A549 (cell line): Measurements from ENCODE around the gene VAT1L. TPM values are rescaled to one million over a fixed set of nuclear protein-coding genes. Genes with fewer than 3 reads are reported as not detected.

Experiments
- ATAC-seq, 2 experiments: fragments of 200-7000 bp in 1 of 2; fragments of >200 bp in 1 of 2; cut with Nextera tagmentation in 1 of 2; cut with Tn5 transposase in 1 of 2; 3 replicates each; pipeline versions ENCODE4 v1.8.0 to v1.9.1; 2018 to 2020; ENCODE audit warnings: mild to moderate bottlenecking in 1 of 2, moderate library complexity in 1 of 2
- CTCF ChIA-PET: fragments of 300-600 bp; sonication (Branson Sonifier 250); formaldehyde crosslinking; extraction: SDS; loops from one replicate; lab custom pipeline; 2021; ENCODE audit warnings: antibody characterized with exemption, inconsistent platforms; lab: Yijun Ruan, JAX
- POLR2A ChIA-PET: fragments of 350-600 bp; formaldehyde crosslinking; extraction: SDS; loops from one replicate; lab custom pipeline; 2021; ENCODE audit warnings: antibody characterized with exemption, inconsistent platforms; lab: Yijun Ruan, JAX
- DNase-seq, 2 experiments: peaks; one replicate each; pipeline versions ENCODE4 v3.0.0 to v3.0.0-alpha.2; 2011 to 2016; ENCODE audit warnings: low read depth in 1 of 2, low spot score in 1 of 2
- FAIRE-seq: peaks from 2 replicates; lab custom pipeline; 2011; peaks lifted over from hg19 to GRCh38; lab: Jason Lieb, UNC
- H3K27ac ChIP-seq, 2 experiments: fragments of >200 bp; sonication (Bioruptor Twin); formaldehyde crosslinking; 3 replicates each; pipeline ENCODE4 v1.5.1; 2016 to 2017
- H3K4me1 ChIP-seq: fragments of >200 bp; sonication (Bioruptor Twin); formaldehyde crosslinking; 3 replicates; pipeline ENCODE4 v1.6.1; 2016
- H3K4me2 ChIP-seq: fragments of >200 bp; sonication (Bioruptor Twin); formaldehyde crosslinking; 3 replicates; pipeline ENCODE4 v1.6.1; 2016
- H3K4me3 ChIP-seq: fragments of >200 bp; sonication (Bioruptor Twin); formaldehyde crosslinking; 3 replicates; pipeline ENCODE4 v1.5.1; 2016
- H3K9me3 ChIP-seq: fragments of >200 bp; sonication (Bioruptor Twin); formaldehyde crosslinking; 3 replicates; pipeline ENCODE4 v1.6.1; 2016
- BCL3 ChIP-seq: fragments of >200 bp; sonication (Bioruptor Twin); formaldehyde crosslinking; IDR thresholded peaks from 3 replicates; pipeline ENCODE4 v1.6.1; 2016
- BHLHE40 ChIP-seq: IDR thresholded peaks from 2 replicates; pipeline ENCODE4 v1.6.1; 2012; ENCODE audit warnings: low read depth, low read length, inconsistent platforms
- CBX8 ChIP-seq: fragments of 200-600 bp; sonication (generic); IDR thresholded peaks from 2 replicates; pipeline ENCODE4 v1.6.1; 2016
- CEBPB ChIP-seq, 2 experiments: fragments of >200 bp in 1 of 2; sonication (Bioruptor Twin) in 1 of 2; formaldehyde crosslinking in 1 of 2; IDR thresholded peaks; 2 replicates each; pipeline ENCODE4 v1.6.1; 2012 to 2016
- EHMT2 ChIP-seq: fragments of 200-600 bp; sonication (generic); IDR thresholded peaks from 2 replicates; pipeline ENCODE4 v1.6.1; 2016; ENCODE audit warnings: antibody characterized with exemption, low read depth, mild to moderate bottlenecking, moderate library complexity
- EP300 ChIP-seq, 2 experiments: fragments of >200 bp; sonication (Bioruptor Twin); formaldehyde crosslinking; IDR thresholded peaks; 2 replicates in 1 of 2; 3 replicates in 1 of 2; pipeline ENCODE4 v1.6.1; 2016 to 2017
- ESRRA ChIP-seq: fragments of 150-350 bp; IDR thresholded peaks from 2 replicates; pipeline ENCODE4 v1.6.1; 2014; ENCODE audit warnings: mild to moderate bottlenecking, low read length, borderline replicate concordance
- FOSB ChIP-seq: fragments of 250-450 bp; sonication (Bioruptor Pico); IDR thresholded peaks from 2 replicates; pipeline ENCODE4 v1.5.0; 2020; ENCODE audit warnings: mild to moderate bottlenecking, moderate library complexity
- FOXS1 ChIP-seq: fragments of 250-450 bp; sonication (Bioruptor Pico); IDR thresholded peaks from 2 replicates; pipeline ENCODE4 v1.5.0; 2020; ENCODE audit warnings: mild to moderate bottlenecking, moderate library complexity
- GATA3 ChIP-seq: IDR thresholded peaks from 2 replicates; pipeline ENCODE4 v1.6.1; 2012; ENCODE audit warnings: borderline replicate concordance
- HOXB5 ChIP-seq: fragments of 250-450 bp; sonication (Bioruptor Pico); IDR thresholded peaks from 2 replicates; pipeline ENCODE4 v1.5.0; 2020; ENCODE audit warnings: mild to moderate bottlenecking, moderate library complexity
- KDM5A ChIP-seq: fragments of 200-600 bp; sonication (generic); IDR thresholded peaks from 2 replicates; pipeline ENCODE4 v1.6.1; 2016; ENCODE audit warnings: antibody characterized with exemption, mild to moderate bottlenecking
- MAFK ChIP-seq: fragments of 450-650 bp; IDR thresholded peaks from 2 replicates; pipeline ENCODE4 v1.6.1; 2014; ENCODE audit not compliant: partially characterized antibody
- MAX ChIP-seq: IDR thresholded peaks from 2 replicates; pipeline ENCODE4 v1.6.1; 2012
- MAZ ChIP-seq: fragments of 150-350 bp; IDR thresholded peaks from 2 replicates; pipeline ENCODE4 v1.6.1; 2014; ENCODE audit warnings: antibody characterized with exemption, low read depth, low read length, borderline replicate concordance
- NFE2L2 ChIP-seq: fragments of 150-350 bp; conservative IDR thresholded peaks from 2 replicates; pipeline ENCODE4 v1.6.1; 2014; ENCODE audit warnings: low read length
- NR3C1 ChIP-seq: fragments of >200 bp; sonication (Bioruptor Twin); formaldehyde crosslinking; IDR thresholded peaks from 3 replicates; pipeline ENCODE4 v1.6.1; 2017
- PBX3 ChIP-seq: IDR thresholded peaks from 2 replicates; pipeline ENCODE4 v1.6.1; 2012
- PHF8 ChIP-seq: fragments of 200-600 bp; sonication (generic); IDR thresholded peaks from 2 replicates; pipeline ENCODE4 v1.6.1; 2016; ENCODE audit warnings: low read depth, mild to moderate bottlenecking, antibody characterized with exemption, moderate library complexity, borderline replicate concordance
- POLR2A ChIP-seq: IDR thresholded peaks from 2 replicates; pipeline ENCODE4 v1.6.1; 2012; ENCODE audit warnings: mild to moderate bottlenecking, low read length
- POLR2AphosphoS2 ChIP-seq: conservative IDR thresholded peaks from 2 replicates; pipeline ENCODE4 v1.6.1; 2012; ENCODE audit warnings: low read length, improper control_type of control experiment, inconsistent platforms
- RAD21 ChIP-seq, 2 experiments: fragments of >200 bp in 1 of 2; sonication (Bioruptor Twin) in 1 of 2; formaldehyde crosslinking in 1 of 2; IDR thresholded peaks in 1 of 2; conservative IDR thresholded peaks in 1 of 2; 2 replicates in 1 of 2; 3 replicates in 1 of 2; pipeline ENCODE4 v1.6.1; 2012 to 2018; ENCODE audit warnings: inconsistent platforms in 1 of 2
- RCOR1 ChIP-seq: fragments of 150-350 bp; IDR thresholded peaks from 2 replicates; pipeline ENCODE4 v1.6.1; 2014; ENCODE audit warnings: antibody characterized with exemption, low read length, low read depth
- SMC3 ChIP-seq: fragments of >200 bp; sonication (Bioruptor Twin); formaldehyde crosslinking; IDR thresholded peaks from 3 replicates; pipeline ENCODE4 v1.6.1; 2018; ENCODE audit warnings: inconsistent platforms
- TFCP2L1 ChIP-seq: fragments of 250-450 bp; sonication (Bioruptor Pico); IDR thresholded peaks from 2 replicates; pipeline ENCODE4 v1.5.0; 2021; ENCODE audit warnings: mild to moderate bottlenecking
- ZFP36 ChIP-seq: fragments of 450-650 bp; IDR thresholded peaks from 2 replicates; pipeline ENCODE4 v1.6.1; 2014; ENCODE audit warnings: borderline replicate concordance; ENCODE audit not compliant: partially characterized antibody
- ZSCAN20 ChIP-seq: fragments of 250-450 bp; sonication (Bioruptor Pico); IDR thresholded peaks from 2 replicates; pipeline ENCODE4 v1.8.0; 2022; ENCODE audit warnings: mild to moderate bottlenecking, moderate library complexity
- WGBS: methylation state at CpG from one replicate; pipeline ENCODE4 v1.1.6; 2017; ENCODE audit errors: missing lambda C conversion rate; 5-methylcytosine and 5-hydroxymethylcytosine counted together
- polyA plus RNA-seq, 4 experiments: library from polyadenylated mRNA; depleted of rRNA in 3 of 4; stranded (reverse); fragments of >200 nt; fragmentation: RNase III in 1 of 4; extraction: RNeasy Plus Mini Kit Qiagen cat#74134 plus additional on column Dnase treatment in 1 of 4; gene quantifications; 2 replicates in 3 of 4; 3 replicates in 1 of 4; pipeline ENCODE4 v1.2.3, GENCODE V29; 2011 to 2017
- TF ChIP-seq, protein P1 (sequence below): fragments of 450-650 bp; IDR thresholded peaks from 2 replicates; pipeline ENCODE4 v1.6.1; 2014; ENCODE audit warnings: antibody characterized with exemption
- TF ChIP-seq, protein P2 (sequence below): fragments of >200 bp; sonication (Bioruptor Twin); formaldehyde crosslinking; IDR thresholded peaks from 2 replicates; pipeline ENCODE4 v1.6.1; 2016
- TF ChIP-seq, protein P3 (sequence below): IDR thresholded peaks from 2 replicates; pipeline ENCODE4 v1.6.1; 2012; ENCODE audit warnings: low read depth, borderline replicate concordance
- TF ChIP-seq, protein P4 (sequence below): fragments of 250-450 bp; sonication (Bioruptor Pico); IDR thresholded peaks from 2 replicates; pipeline ENCODE4 v1.5.0; 2021; ENCODE audit warnings: mild to moderate bottlenecking, moderate library complexity, borderline replicate concordance

The VAT1L gene
- polyA plus RNA-seq, 2 of the 4 experiments (the other 2 are of a cell fraction), result not detected

DNA sequence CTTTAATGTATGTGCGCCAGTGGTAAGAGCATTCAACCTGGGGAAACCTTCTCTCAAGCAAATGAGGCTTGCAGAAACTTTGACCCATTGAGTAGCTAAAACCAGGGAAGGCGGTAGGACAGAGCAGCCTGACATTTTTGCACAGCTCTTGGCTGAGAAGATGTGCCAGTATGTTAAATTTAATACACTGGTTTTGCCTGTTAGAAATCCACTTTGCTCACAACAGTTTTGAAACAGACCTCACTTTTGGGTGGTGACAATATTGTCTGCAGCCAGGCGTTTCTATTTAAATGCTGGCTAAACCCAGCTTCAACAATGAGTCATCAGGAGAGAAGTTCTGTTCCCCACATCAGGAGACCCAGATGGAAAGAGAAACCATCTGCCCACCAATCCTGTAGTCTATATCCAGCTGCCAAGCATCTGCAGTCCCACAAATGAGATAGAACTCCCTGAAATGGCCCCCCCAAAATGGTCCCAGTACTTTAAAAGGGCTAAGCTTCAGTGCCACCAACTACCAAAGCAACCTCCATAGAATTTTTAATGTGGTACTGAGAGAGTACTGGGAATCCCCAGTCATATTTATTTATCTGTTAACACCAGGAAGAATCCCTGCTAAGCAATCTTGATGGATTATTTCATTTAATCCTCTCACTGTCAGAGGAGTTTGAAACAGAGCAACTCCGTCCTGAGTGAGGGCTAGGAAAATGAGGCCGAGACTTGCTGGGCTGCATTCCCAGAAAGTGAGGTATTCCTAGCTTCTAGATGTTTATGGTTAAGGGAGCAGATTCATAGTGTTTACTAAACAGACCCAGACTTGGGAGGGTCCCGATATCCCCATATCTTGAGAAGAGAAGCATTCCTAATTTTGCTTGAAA lies 205.0 kb downstream of the VAT1L start:
- no peaks in the 10 kb centered on the region for H3K4me1 ChIP-seq
- H3K27ac ChIP-seq, result no peak overlapping the region
- POLR2A ChIA-PET, result no interaction called here
- CTCF ChIA-PET, result interaction anchor here (0.7 to 4.2 kb wide), 3 partner anchors 9 to 318 kb away, joined by 3 to 17 read pairs (median 3); no protein-coding TSS in a partner anchor
- peaks cover 7% of the 10 kb centered on the region; the same call in 1 of the 3 replicates for H3K9me3 ChIP-seq
- TF ChIP-seq, protein P1, sequence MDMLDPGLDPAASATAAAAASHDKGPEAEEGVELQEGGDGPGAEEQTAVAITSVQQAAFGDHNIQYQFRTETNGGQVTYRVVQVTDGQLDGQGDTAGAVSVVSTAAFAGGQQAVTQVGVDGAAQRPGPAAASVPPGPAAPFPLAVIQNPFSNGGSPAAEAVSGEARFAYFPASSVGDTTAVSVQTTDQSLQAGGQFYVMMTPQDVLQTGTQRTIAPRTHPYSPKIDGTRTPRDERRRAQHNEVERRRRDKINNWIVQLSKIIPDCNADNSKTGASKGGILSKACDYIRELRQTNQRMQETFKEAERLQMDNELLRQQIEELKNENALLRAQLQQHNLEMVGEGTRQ, result no peak
- TF ChIP-seq ZSCAN20, result no peak
- TF ChIP-seq ESRRA, result no peak
- TF ChIP-seq, protein P2, sequence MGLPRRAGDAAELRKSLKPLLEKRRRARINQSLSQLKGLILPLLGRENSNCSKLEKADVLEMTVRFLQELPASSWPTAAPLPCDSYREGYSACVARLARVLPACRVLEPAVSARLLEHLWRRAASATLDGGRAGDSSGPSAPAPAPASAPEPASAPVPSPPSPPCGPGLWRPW, result no peak
- TF ChIP-seq, protein P3, sequence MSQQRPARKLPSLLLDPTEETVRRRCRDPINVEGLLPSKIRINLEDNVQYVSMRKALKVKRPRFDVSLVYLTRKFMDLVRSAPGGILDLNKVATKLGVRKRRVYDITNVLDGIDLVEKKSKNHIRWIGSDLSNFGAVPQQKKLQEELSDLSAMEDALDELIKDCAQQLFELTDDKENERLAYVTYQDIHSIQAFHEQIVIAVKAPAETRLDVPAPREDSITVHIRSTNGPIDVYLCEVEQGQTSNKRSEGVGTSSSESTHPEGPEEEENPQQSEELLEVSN, result no peak
- TF ChIP-seq TFCP2L1 (CRISPR knock-in tag), result no peak
- no peak for TF ChIP-seq RCOR1
- TF ChIP-seq PBX3, result no peak
- TF ChIP-seq GATA3, result no peak
- no peak for TF ChIP-seq EHMT2
- TF ChIP-seq FOSB (CRISPR knock-in tag), result no peak
- TF ChIP-seq POLR2AphosphoS2, result no peak
- no peak for TF ChIP-seq HOXB5 (CRISPR knock-in tag)
- TF ChIP-seq CEBPB (IDR thresholded peaks at IDR 0.05), result no peak
- TF ChIP-seq POLR2A, result no peak
- TF ChIP-seq NR3C1, result no peak
- TF ChIP-seq KDM5A, result no peak
- no peak for TF ChIP-seq PHF8
- TF ChIP-seq BCL3, result no peak
- no peak for TF ChIP-seq EP300 (IDR thresholded peaks at IDR 0.05)
- FAIRE-seq (no peak), ATAC-seq (no peak), DNase-seq (no peak)
- no peak overlapping the region for H3K4me2 ChIP-seq
- WGBS, result 17% methylated on average over 6 of the region's 6 CpGs
- H3K4me3 ChIP-seq, result no peak overlapping the region

DNA sequence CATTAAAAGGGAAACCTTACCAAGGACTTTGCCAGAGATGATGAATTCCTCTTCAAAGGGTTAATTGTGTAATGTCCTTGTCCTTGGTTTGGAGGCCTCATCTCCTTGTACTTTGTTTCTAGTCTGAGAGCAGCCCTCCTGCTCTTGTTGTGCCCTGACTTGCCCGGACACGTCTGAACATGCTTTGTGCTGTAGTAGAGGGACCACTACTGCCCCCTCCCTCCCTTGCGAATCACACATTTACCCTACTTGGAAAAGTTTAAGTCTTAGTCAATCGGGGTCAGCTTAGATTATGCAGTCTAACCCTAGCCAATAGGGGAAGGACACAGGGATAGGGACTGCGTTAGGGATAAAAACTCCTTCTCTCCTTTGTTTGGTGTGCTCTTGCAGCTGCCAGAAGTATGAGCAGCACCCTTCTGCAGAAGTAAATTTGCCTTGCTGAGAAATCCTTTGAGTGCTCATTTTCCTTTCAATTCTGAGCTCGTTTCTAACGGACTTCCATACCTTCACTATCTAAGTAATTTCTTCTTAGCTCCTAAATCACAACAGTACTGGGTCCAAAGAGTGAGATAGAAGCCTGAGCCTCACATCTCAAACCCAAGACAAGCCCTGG lies 207.6 kb downstream of the VAT1L start:
- H3K4me1 ChIP-seq, result no peaks in the 10 kb centered on the region
- FAIRE-seq (no peak), ATAC-seq (no peak), DNase-seq (no peak)
- H3K4me2 ChIP-seq, result no peak overlapping the region
- POLR2A ChIA-PET, result no interaction called here
- 16% methylated on average over 7 of the region's 7 CpGs for WGBS
- H3K4me3 ChIP-seq, result no peak overlapping the region
- no peak overlapping the region for H3K27ac ChIP-seq
- no peak for TF ChIP-seq ZFP36
- TF ChIP-seq HOXB5 (CRISPR knock-in tag), result no peak
- no peak for TF ChIP-seq NFE2L2
- TF ChIP-seq SMC3, result no peak
- no peak for TF ChIP-seq BHLHE40
- TF ChIP-seq MAZ, result no peak
- no peak for TF ChIP-seq RAD21 (conservative IDR thresholded peaks at IDR 0.05 in 1 of 2, IDR thresholded peaks at IDR 0.05 in 1 of 2)
- no peak for TF ChIP-seq MAFK
- TF ChIP-seq MAX, result no peak
- TF ChIP-seq, protein P4, sequence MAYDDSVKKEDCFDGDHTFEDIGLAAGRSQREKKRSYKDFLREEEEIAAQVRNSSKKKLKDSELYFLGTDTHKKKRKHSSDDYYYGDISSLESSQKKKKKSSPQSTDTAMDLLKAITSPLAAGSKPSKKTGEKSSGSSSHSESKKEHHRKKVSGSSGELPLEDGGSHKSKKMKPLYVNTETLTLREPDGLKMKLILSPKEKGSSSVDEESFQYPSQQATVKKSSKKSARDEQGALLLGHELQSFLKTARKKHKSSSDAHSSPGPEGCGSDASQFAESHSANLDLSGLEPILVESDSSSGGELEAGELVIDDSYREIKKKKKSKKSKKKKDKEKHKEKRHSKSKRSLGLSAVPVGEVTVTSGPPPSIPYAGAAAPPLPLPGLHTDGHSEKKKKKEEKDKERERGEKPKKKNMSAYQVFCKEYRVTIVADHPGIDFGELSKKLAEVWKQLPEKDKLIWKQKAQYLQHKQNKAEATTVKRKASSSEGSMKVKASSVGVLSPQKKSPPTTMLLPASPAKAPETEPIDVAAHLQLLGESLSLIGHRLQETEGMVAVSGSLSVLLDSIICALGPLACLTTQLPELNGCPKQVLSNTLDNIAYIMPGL (CRISPR knock-in tag), result no peak
- no peak for TF ChIP-seq FOXS1 (CRISPR knock-in tag)
- no peak for TF ChIP-seq FOSB (CRISPR knock-in tag)
- TF ChIP-seq NR3C1, result no peak
- no peak for TF ChIP-seq CEBPB (IDR thresholded peaks at IDR 0.05)
- no peak for TF ChIP-seq CBX8
- H3K9me3 ChIP-seq, result peaks cover 7% of the 10 kb centered on the region; the same call in 1 of the 3 replicates
- CTCF ChIA-PET, result no interaction called here
